CD4-positive, alpha-beta T cell treated with Interleukin-2 at 100 ng/mL for 4 hours (primary cell): Measurements from ENCODE around the gene PRKAG2.
A peak's percentile ranks its signal among the peaks of the same experiment; 100 is the strongest.
"Not testable (repeated sequence)": the region's sequence is repeated elsewhere in the genome, so short reads cannot be mapped to it uniquely, and the experiment has no call there.

ENCODE experiments used
- DNase-seq: peaks from one replicate; pipeline ENCODE4 v3.0.0-alpha.2; 2020; ENCODE audit warnings: low spot score

The PRKAG2 gene

DNA sequence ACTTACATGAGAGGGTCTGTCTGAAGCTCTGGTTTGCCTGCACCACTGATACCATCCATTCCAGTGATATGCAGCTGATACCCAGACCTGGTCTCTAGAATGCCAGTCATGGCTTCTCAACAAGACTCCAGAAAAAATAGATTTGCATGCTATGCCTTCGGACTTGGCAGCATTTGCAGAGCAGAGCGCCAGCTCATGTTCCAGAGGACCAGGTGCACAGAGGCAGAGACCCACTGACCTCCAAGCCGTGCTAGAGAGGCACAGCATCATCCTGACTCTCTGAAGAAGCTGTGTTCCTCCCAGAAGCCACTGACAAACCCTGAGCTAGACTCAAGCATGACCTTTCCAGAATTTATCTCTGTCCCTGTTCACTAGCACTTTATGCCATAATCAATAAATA is 6.9 kb upstream of the PRKAG2 start:
- no peak for DNase-seq

DNA sequence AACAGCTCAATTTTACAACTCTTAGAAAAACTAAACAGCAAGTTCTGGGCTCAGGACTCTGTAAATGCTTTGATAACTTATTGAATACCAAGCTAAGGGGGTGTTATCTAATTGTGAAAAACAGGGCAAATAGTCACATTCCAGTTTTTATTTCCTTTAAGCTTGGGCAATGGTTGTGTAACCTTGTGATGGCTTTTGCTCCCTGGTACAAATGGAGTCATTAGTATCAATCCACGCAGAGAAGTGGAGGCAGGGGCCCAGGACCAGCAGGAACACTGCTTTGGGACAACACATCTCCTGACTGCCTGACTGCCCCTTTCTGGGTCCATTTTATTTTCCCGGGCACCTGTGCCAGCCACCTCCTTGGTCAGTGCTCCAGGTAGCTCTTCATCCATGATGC is 5.8 kb upstream of the PRKAG2 start:
- DNase-seq: no peak

DNA sequence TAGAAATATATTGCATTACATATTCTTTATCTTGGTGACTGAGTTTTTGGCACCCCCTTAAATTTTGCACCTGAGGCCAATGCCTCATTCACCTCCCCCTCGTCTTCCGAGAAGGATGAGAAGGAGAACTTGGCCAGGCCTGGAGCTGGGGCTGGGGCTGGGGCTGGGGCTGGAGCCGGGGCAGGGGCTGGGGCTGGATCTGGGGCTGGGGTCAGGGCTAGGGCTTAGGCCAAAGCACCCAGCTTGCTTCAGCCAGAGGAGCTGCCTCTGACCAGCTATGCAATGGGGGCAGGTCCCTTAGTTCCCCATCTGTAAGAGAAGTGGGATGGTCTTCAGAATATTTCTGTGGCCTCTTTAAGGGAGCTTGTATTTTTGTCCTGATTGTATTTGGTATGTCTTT is 3.8 kb upstream of the PRKAG2 start:
- no peak for DNase-seq

DNA sequence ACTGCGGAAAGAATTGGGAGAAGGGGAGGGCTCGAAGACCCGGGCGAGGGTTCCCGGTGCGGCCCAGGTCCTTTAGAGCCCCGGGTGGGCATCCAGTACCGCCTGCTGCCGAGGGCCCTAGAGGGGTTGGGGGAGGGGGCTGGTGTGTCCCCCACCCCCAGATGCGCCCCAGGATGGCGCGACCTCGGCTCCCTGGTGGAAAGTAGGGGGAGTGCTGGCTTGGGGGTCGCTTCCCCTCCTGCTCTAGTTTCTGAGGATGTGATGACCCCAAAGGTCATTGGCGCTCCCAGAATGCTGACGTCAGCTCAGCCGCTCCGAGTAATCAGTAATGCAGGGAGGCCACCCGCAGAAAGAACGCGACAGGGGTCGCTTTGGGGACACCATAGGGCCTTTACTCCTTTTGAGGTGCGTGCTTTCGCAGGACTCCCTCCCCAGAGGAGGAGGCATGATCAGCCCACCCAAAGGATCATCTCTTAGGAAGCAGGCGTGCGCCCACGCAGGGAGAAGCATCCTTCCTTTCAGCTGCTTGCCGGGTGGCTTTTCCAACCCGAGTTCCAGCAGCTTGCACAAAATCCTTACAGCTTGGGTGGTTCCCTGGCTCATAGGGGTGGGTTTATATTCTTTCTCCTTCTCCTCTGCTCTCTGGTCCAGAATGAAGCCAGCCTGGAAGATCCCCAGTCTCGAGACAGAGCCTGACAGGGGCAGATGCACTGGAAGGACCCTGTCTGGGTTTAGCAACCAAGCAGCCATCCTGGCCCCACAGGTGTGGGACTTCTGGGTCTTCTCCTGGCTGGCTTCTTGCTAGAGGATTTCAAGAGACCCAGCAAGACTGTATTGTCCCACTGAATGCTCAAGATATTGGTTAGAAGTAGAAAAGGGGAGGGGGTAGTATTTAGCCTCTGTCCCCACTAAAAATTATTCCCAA is 1.3 kb upstream of the PRKAG2 start:
- no peak for DNase-seq

DNA sequence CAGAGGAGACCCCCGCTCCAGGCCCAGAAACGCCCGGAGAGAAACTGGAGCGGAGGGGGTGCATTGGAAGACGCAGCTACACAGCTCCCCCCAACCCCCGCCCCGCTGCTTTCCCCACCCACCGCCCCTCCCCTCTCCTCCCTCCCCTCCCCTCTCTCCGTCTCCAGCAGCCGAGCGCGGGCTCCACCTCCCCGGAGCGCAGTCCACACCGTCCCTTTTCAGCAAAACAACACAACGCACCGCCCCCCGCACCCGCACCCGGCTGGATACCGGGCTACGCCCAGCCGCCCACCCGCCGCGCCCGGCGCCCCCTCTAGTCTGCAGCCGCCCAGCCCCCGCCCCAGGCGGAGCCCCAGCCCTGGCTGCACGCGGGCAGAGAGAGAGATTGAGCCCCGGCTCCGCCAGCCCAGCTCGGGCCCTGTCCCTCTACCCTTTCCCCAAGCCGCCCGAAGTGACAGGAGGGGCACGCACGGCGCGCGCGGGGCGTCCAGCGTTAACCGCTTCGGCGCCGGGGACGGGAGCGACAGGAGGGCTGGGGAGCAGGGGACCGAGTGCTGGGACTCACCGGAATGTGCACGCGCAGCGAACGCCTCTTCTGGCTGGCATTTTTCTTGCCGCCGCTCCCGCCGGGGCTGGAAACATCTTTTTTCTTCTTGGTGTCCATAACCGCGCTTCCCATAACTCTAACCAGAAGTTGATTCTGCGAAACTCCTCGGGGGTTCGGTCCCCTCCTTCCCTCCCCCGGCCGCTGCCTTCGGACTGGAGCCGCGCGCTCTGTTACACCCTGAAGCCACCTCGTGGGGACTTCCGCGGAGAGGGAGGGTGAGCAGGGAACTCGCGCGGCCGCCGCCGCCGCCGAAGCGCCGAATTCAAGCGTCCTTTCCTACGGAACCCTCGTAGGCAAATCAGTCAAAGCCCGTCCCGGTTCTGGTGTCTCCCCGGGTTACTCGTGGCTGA is 695 bp downstream of the PRKAG2 start:
- DNase-seq: peak; percentile 71

DNA sequence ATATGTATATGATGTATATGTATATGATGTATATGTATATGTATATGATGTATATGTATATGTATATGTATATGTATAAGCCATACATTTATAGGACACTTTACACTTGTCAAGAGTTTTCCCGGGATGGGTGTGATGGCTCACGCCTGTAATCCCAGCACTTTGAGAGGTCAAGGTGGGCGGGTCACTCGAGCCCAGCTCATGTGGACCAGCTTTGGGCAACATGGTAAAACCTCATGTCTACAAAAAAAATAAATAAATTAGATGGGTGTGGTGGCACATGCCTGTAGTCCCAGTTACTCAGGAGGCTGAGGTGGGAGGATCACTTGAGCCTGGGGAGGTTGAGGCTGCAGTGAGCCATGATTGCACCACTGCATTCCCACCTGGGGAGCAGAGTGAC is 2.4 kb downstream of the PRKAG2 start:
- not testable (repeated sequence) for DNase-seq

DNA sequence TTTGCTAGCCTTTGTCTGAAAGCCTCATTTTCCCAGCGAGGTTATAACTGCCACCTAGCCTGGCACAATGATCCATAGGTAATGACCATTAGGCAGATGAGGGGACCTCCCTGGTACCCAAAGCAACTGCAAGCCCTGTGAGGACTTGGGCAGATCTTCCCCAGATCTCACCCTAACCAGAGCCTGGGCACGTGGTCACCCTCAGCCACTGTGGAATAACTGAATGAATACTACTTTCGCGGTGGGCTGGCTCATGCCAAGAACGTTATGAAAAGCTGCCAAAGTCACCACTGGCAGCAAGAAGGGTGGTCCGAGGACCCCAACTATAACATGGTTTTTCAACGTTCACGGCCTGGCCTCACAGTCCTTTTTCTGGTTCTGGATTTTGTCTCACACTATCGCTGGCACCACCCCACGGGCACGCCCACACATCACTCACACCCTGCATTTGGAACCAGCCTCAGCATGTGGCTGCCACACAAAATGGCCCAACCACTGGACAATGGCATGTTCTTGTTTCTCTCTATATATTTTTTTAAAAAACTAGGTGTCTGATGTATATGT is 3.4 kb downstream of the PRKAG2 start:
- no peak for DNase-seq

DNA sequence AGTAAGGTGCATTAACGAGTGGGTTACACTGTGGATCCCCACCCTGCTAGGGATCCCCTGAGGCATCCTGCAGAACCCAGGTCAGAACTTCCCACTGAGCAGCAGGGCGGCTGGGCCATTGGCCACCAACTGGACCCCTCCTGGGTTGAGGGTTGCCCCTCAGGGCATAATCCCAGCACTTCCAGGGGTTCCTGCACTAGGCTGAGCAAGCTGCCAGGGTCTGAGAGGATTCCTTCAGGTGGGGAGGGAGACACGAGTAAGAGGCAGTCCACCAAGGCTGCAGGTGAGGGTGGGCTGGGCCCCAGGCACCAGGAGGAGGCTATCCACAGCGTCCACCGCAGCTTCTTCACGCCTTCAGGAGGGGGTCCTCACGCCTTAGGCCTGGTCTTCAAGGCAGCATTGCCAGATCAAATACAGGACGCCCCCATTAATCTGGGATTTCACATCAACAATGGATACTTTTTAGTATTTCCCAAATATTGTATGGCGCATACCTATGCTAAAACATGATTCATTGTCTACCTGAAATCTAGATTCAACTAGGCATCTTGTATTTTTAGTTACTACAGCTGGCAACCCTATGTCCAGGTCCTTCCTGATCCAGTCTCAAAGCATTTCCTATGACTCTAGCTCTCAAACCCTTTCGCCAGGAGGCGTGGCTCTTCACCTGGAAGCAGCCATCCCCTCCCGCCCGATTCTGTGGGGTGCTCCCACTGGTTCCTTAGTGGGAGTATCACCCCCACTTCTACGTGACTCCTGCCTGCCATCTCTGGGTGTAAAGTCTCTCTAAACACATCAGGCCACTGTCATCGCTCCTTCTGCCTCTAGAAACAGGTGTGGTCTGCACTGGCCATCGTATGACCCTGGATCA is 4.1 kb downstream of the PRKAG2 start:
- DNase-seq: no peak

DNA sequence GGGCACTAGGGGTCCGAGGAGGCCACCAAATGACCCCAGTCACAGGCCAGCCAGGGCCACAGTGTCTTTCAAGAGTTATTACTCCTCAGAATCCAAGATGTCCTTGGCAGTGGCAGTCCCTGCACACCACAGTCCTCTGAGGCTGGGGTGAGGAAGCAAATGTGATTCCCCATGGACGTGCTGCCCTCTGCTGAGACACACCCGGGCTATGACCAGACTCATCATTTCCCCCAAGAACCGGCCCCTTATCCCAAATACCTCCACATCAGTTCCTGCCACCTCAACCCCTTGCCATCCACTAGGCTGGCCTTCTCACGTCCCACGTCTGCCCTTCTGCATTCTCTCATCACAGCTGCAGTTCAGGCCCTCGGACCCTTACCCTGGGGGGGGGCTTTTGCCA is 5.0 kb downstream of the PRKAG2 start:
- no peak for DNase-seq

DNA sequence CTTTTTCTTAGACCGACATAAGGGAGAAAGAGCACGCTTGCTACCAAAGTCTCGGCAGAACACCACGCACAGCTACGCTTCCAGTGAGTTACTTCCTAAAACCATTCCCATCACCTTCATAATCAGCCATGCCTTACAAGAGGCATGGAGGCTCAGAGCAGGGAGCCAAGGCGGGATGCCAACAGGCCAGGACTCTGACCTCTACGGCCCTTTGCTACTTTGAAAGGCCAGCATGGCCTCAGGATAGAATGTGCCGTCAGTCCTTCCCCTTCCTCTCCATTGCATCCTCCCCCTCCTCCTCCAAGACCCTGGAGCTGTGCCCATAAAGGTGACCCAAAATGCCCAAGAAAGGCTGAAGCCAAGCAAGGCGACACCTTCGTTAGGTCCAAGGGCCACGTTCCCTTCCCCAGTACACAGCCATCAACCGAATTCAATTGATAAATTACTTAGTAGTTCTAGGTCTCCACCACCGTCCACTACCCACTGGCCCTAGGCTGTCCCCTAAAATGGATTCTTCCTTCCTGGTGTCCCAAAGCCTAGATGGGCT is 5.7 kb downstream of the PRKAG2 start:
- DNase-seq: no peak

DNA sequence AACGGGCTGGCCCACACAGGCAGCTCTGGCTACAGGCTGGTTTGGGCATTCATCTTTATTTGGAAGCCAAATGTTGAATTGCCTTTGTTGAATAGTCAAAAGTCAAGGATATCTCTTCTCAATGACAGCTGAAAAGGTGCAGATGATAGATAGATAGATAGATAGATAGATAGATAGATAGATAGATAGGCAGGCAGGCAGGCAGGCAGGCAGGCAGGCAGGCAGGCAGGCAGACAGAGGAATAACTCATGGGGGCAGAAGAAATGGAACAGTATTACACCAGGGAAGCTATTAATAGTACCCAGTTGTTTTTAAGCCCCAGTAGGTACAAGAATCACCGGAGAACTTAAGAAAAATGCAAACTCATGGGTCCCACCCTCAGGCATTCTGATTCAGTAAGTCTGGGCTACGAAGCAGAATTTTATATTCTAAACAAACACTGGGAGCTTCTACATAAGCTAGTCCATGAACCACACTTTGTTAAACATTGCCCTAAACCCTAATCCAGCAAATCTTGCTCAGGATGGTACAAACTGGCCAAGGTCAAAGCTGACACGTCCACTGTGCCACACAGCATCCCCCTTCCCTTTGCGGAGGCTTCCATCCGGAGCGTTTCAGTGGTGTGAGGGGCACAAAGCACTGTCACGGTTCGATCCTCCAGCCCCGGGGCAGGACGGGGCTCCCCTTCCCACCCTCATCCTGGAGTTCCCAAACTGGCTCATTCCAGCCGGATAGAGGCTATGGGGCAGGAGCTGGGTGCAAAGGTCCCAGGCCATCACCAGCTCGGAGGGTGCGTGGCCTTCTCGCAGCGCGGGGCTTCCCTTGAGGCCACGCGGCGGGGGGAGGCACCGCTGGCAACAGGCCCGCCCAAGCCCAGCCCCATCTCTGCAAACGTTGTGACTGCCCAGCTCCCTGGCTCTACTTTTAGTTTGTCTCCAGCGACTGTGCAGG is 6.7 kb downstream of the PRKAG2 start:
- no peak for DNase-seq

DNA sequence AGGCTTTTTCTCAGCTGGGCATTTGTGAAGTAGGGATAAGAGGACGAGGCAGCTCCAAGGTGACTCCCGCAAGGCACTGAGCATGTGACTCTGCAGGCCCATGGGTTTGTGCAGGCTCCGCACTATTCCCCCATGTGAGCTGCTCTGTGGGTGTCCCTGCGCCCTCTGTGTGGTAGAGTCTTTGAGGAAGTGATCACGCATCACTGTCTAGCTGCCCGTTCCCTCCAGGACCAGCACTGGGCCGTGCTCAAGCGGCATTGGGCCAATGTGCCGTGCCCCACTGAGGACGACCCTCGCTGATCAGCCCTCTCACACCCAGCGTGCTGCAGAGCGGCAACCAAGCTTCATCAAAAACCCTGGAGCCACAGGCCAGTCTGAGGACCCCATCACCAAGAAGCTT is 7.5 kb downstream of the PRKAG2 start:
- no peak for DNase-seq

DNA sequence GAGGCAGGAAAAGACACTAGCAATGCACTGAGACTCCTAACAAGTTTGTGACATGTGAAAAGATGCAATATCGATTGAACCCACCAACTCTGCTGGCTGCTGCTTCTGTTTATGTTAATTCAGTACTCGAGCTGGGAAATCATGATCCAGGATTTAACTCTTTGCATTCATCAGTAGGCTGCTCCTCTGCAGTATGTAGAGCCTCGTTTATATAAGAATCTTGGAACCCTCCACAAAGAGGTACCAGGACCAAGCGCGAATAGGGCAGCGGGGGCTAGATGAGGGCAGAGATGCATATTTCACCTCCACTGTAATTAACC is 7.8 kb downstream of the PRKAG2 start:
- DNase-seq: no peak

DNA sequence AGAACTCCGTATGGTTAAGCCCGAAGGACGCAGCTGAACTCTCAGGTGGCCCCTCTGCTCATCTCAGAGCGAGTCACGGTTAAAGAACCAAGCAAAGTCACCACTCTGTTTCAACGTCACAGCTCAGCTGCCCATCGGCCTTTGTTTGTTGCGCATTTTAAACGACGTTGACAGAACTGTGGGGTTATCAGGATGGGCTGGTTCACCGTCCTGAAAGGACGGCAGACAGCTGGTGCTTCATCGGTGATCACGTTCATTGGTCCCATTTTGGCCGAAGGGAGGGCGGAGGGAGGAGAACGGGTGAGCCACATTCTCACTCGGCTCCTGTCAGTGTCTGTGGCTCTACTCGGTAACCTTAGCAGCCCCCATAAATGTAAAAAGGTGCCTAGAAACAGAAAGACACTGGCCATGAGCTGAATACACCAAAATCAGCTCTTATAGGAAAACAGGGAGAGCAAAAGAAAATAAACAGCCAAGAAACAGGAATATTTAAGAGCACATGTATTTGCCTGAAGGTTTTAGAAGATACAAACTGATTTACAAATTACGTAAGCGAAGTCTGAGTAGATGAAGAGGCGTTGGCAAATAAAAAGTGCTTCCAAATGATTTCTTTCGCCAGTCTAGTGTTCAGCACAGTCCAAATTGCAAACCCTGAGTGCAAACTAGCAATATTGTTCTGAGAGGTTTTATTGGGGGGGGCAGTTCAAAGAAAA is 8.4 kb downstream of the PRKAG2 start:
- DNase-seq: no peak

DNA sequence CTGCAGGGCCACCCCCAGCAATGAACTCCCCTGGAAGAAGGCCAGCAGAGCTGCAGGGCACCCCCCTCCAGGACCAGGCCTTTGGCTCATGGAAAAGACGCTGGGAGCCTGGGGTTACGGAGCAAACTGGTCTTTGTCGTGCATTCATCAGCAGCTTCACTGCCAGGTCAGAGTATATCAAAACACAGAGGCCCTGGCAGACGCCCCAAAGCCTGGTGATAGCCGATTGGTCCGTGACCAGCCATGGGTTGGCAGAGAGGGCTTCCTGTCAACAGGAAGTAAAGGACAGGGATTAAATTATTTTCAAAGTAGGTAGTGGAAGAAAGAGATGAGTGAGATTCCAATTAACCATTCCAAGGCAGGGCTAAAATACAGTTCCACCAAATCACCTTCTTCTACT is 9.0 kb downstream of the PRKAG2 start:
- DNase-seq: no peak

DNA sequence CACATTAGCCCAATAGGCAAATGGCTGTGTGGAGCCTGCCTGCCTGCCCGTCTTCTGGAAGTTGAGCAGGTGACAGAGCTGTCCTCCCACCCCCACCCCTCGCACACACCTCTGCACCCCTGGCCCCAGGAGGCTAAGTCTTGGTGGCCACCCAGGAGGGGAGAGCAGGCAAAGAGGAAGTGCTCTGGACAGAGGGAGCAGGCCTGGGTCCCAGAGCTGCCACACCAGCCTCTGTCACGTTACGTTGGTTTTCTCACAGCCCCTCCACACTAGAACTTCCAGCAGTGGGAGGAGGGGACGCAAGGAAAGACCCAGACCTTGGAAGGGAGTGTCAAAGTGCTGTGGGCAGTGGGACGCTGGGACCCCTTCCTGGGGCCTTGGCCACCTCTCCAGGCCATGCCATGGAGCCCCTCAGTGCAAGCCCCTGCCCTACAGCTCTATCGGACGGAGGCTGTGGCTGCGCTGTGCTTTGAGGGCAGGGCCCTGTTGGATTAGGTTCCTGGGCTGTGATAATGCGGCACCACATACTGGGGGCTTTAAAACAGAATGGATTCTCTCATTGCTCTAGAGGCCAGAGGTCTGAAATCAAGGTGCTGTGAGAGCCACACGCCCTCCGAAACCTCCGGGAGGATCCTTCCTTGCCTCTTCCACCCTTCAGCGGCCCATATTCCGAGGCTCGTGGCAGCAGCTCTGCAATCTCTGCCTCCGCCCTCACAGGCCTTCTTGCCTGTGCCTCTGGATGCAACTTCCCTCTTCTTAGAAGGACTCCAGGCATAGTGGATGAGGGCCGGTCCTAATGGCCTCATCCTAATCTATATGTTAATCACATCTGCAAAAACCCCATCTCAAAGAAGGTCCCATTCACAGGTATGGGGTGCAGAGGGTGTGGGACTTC is 9.9 kb downstream of the PRKAG2 start:
- DNase-seq: no peak

DNA sequence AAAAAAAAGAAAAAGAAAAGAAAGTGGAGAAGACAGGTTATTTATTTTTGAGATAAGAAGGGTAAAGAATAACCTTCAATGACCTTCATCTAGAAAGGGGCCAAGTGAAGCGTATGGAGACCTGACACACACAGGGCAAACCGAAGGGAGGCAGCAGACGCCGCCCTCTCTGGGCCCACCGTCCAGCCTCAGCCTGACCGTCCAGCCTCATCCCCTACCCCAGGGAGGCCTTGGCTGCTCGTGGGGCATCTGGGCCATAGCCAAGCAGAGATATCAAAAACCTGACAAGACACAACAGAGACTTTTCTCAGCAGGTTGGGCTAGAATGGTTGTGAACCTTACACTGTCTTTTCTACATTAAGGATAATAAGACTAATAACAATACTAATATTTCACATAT is 10.9 kb downstream of the PRKAG2 start:
- DNase-seq: no peak

DNA sequence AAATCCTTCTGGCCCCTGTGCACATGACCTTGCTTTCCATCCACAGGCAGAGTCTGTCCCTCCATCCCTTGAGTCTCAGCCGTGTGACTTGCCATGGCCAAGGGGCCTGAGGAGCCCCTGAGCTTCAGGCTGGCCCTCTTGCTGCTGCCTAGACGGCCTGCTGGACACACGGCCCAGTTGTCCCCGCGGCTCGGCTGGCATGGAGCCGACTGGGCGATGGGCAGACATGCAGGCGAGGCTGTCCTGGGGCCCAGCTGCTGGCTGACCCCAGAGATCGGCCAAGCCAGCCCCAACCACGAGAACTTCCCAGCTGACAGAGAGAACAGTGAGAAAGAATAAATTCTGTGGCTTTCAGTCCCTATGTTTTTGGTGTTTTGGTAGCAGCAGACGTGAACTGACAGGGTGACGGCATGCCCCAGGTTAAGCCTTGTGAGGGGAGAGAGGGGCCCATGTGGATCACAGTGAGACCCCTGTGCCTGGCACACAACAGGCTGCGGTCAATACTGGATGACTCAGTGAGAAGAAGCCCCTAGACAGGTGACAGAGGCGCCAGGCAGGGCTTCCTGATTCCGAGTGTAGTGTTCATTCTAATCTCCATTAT is 11.7 kb downstream of the PRKAG2 start:
- DNase-seq: no peak
